Trophoblast cell (in vitro differentiated cells and primary cell): ENCODE data around the gene PAIP2.
"Not testable (repeated sequence)": the region's sequence is repeated elsewhere in the genome, so short reads cannot be mapped to it uniquely, and the experiment has no call there.

Experiments
- DNase-seq, 2 donors: peaks; one replicate each; pipeline ENCODE4 v3.0.0-alpha.2; 2016
- H2AFZ ChIP-seq: 2 replicates; pipeline ENCODE4 v1.6.1; 2013; ENCODE audit warnings: low read length, moderate library complexity, mild to moderate bottlenecking; ENCODE audit not compliant: insufficient read depth, poor library complexity
- H2AK5ac ChIP-seq: 2 replicates; pipeline ENCODE4 v1.6.1; 2013; ENCODE audit warnings: mild to moderate bottlenecking, low read length
- H2BK120ac ChIP-seq: 2 replicates; pipeline ENCODE4 v1.6.1; 2013; ENCODE audit warnings: low read length, mild to moderate bottlenecking, moderate library complexity; ENCODE audit not compliant: insufficient read depth, poor library complexity
- H2BK12ac ChIP-seq: 2 replicates; pipeline ENCODE4 v1.6.1; 2013; ENCODE audit warnings: mild to moderate bottlenecking, low read length, moderate library complexity
- H2BK5ac ChIP-seq: 2 replicates; pipeline ENCODE4 v1.6.1; 2013; ENCODE audit warnings: low read length, low read depth, moderate library complexity, mild to moderate bottlenecking; ENCODE audit not compliant: poor library complexity
- H3K14ac ChIP-seq: 2 replicates; pipeline ENCODE4 v1.6.1; 2013; ENCODE audit warnings: mild to moderate bottlenecking, low read length
- H3K18ac ChIP-seq: 2 replicates; pipeline ENCODE4 v1.6.1; 2013; ENCODE audit warnings: mild to moderate bottlenecking, low read length
- H3K23ac ChIP-seq: 2 replicates; pipeline ENCODE4 v1.6.1; 2013; ENCODE audit warnings: low read length
- H3K27ac ChIP-seq: 2 replicates; pipeline ENCODE4 v1.5.1; 2013; ENCODE audit warnings: low read depth, mild to moderate bottlenecking, inconsistent platforms, low read length, moderate library complexity
- H3K27me3 ChIP-seq: 2 replicates; pipeline ENCODE4 v1.6.1; 2013; ENCODE audit warnings: inconsistent platforms, mild to moderate bottlenecking, low read length, moderate library complexity; ENCODE audit not compliant: insufficient read depth
- H3K36me3 ChIP-seq, 2 experiments: 1 replicate in 1 of 2; 2 replicates in 1 of 2; pipeline ENCODE4 v1.6.1; 2013; ENCODE audit warnings: low read length in 2 of 2, mild to moderate bottlenecking in 2 of 2, moderate library complexity in 1 of 2; ENCODE audit not compliant: insufficient read depth in 2 of 2, control insufficient read depth in 1 of 2
- H3K4ac ChIP-seq: 2 replicates; pipeline ENCODE4 v1.6.1; 2013; ENCODE audit warnings: low read depth, mild to moderate bottlenecking, low read length, moderate library complexity
- H3K4me1 ChIP-seq, 2 experiments: 1 replicate in 1 of 2; 2 replicates in 1 of 2; pipeline ENCODE4 v1.6.1; 2013; ENCODE audit warnings: low read length in 2 of 2, mild to moderate bottlenecking in 2 of 2, moderate library complexity in 1 of 2; ENCODE audit not compliant: insufficient read depth in 2 of 2, control insufficient read depth in 1 of 2
- H3K4me2 ChIP-seq: 2 replicates; pipeline ENCODE4 v1.6.1; 2013; ENCODE audit warnings: inconsistent platforms, mild to moderate bottlenecking, low read length, moderate library complexity
- H3K4me3 ChIP-seq: 2 replicates; pipeline ENCODE4 v1.5.1; 2013; ENCODE audit warnings: mild to moderate bottlenecking, low read depth, low read length, inconsistent platforms
- H3K79me1 ChIP-seq: one replicate; pipeline ENCODE4 v1.6.1; 2013; ENCODE audit warnings: low read length
- H3K79me2 ChIP-seq: 2 replicates; pipeline ENCODE4 v1.6.1; 2013; ENCODE audit warnings: low read length, mild to moderate bottlenecking; ENCODE audit not compliant: control insufficient read depth, insufficient read depth, poor library complexity
- H3K9ac ChIP-seq: 2 replicates; pipeline ENCODE4 v1.6.1; 2013; ENCODE audit warnings: mild to moderate bottlenecking, low read length
- H3K9me3 ChIP-seq: 2 replicates; pipeline ENCODE4 v1.6.1; 2013; ENCODE audit warnings: low read depth, mild to moderate bottlenecking, control low read depth, inconsistent platforms, low read length; ENCODE audit not compliant: insufficient read depth
- H4K12ac ChIP-seq: 2 replicates; pipeline ENCODE4 v1.6.1; 2013; ENCODE audit warnings: low read depth, mild to moderate bottlenecking, low read length, moderate library complexity
- H4K8ac ChIP-seq: 2 replicates; pipeline ENCODE4 v1.6.1; 2013; ENCODE audit warnings: low read depth, mild to moderate bottlenecking, low read length, moderate library complexity
- H4K91ac ChIP-seq: one replicate; pipeline ENCODE4 v1.6.1; 2013; ENCODE audit warnings: low read depth, mild to moderate bottlenecking, low read length, moderate library complexity
- WGBS: extraction: QIAGEN DNeasy Blood & Tissue Kit; methylation state at CpG from one replicate; pipeline ENCODE4 v1.1.7; 2013; ENCODE audit warnings: missing lambda C conversion rate; ENCODE audit not compliant: insufficient read length, insufficient coverage; ENCODE audit errors: extremely low coverage; 5-methylcytosine and 5-hydroxymethylcytosine counted together

Gene PAIP2

GRCh38 chr5:139354186-139354585 is 12.5 kb downstream of the PAIP2 start:
- DNase-seq = no peak
- no peak overlapping the region for H3K4ac ChIP-seq
- no peak overlapping the region for H3K14ac ChIP-seq
- no peak overlapping the region for H2BK5ac ChIP-seq
- H3K79me2 ChIP-seq = peaks cover 6% of the 10 kb centered on the region
- no peaks in the 10 kb centered on the region for H3K4me1 ChIP-seq
- WGBS = no CpG with 5 or more reads among the region's 3 CpGs
- H3K23ac ChIP-seq = no peak overlapping the region
- H3K27ac ChIP-seq = no peak overlapping the region
- no peak overlapping the region for H4K8ac ChIP-seq
- no peak overlapping the region for H2BK120ac ChIP-seq
- H3K36me3 ChIP-seq = peaks cover 6 to 7% of the 10 kb centered on the region in 2 experiments
- no peak overlapping the region for H2AK5ac ChIP-seq
- no peak overlapping the region for H3K4me3 ChIP-seq
- no peaks in the 10 kb centered on the region for H3K79me1 ChIP-seq
- no peak overlapping the region for H2AFZ ChIP-seq
- H4K91ac ChIP-seq = no peak overlapping the region
- no peak overlapping the region for H4K12ac ChIP-seq
- H3K4me2 ChIP-seq = no peak overlapping the region
- no peaks in the 10 kb centered on the region for H3K9me3 ChIP-seq
- no peak overlapping the region for H3K9ac ChIP-seq
- no peak overlapping the region for H3K18ac ChIP-seq
- H2BK12ac ChIP-seq = no peak overlapping the region
- H3K27me3 ChIP-seq = no peaks in the 10 kb centered on the region

GRCh38 chr5:139355900-139356299 is 14.2 kb downstream of the PAIP2 start:
- not testable (repeated sequence) for H3K14ac ChIP-seq, H2AFZ ChIP-seq, H3K27ac ChIP-seq, H3K4me3 ChIP-seq, H3K9me3 ChIP-seq, H4K12ac ChIP-seq, H4K91ac ChIP-seq, H4K8ac ChIP-seq, H3K18ac ChIP-seq, H2BK12ac ChIP-seq, H2BK5ac ChIP-seq, H3K79me1 ChIP-seq, H3K4me2 ChIP-seq, DNase-seq, H3K79me2 ChIP-seq, H2BK120ac ChIP-seq, H2AK5ac ChIP-seq, H3K23ac ChIP-seq, H3K4me1 ChIP-seq, H3K9ac ChIP-seq, H3K27me3 ChIP-seq
- WGBS = no CpG with 5 or more reads among the region's 8 CpGs
- Histone ChIP-seq H3K36me3 (peaks cover 9 to 10% of the 10 kb centered on the region in 2 experiments), H3K4ac (peak overlapping the region; percentile 89)

GRCh38 chr5:139358064-139358463 is 16.4 kb downstream of the PAIP2 start:
- DNase-seq = no peak
- Histone ChIP-seq H3K18ac (no peak overlapping the region), H3K27ac (no peak overlapping the region), H3K36me3 (peaks cover 6 to 10% of the 10 kb centered on the region in 2 experiments), H3K14ac (no peak overlapping the region), H3K9ac (no peak overlapping the region), H2BK12ac (no peak overlapping the region), H2AFZ (no peak overlapping the region), H2BK120ac (no peak overlapping the region), H3K23ac (no peak overlapping the region), H3K79me1 (no peaks in the 10 kb centered on the region), H4K12ac (no peak overlapping the region), H3K79me2 (peaks cover 5% of the 10 kb centered on the region), H3K9me3 (no peaks in the 10 kb centered on the region), H3K27me3 (no peaks in the 10 kb centered on the region), H4K91ac (no peak overlapping the region), H2BK5ac (no peak overlapping the region), H4K8ac (no peak overlapping the region), H2AK5ac (no peak overlapping the region), H3K4ac (peak overlapping the region; percentile 55), H3K4me3 (no peak overlapping the region), H3K4me2 (no peak overlapping the region), H3K4me1 (no peaks in the 10 kb centered on the region)

- Histone ChIP-seq H3K23ac (no peak overlapping the region), H3K14ac (no peak overlapping the region), H4K91ac (no peak overlapping the region)
Observed at GRCh38 chr5:139360384-139360783, 18.7 kb downstream of the PAIP2 start.

More at GRCh38 chr5:139360384-139360783, 18.7 kb downstream of the PAIP2 start:
- Histone ChIP-seq H4K8ac (no peak overlapping the region), H3K4me2 (no peak overlapping the region), H3K36me3 (peaks cover 17 to 19% of the 10 kb centered on the region in 2 experiments), H3K18ac (no peak overlapping the region), H3K79me2 (peaks cover 5% of the 10 kb centered on the region), H3K27me3 (no peaks in the 10 kb centered on the region), H3K9me3 (no peaks in the 10 kb centered on the region), H4K12ac (no peak overlapping the region), H3K4me3 (no peak overlapping the region), H3K4ac (no peak overlapping the region), H3K27ac (no peak overlapping the region), H3K79me1 (no peaks in the 10 kb centered on the region), H2AK5ac (no peak overlapping the region), H2AFZ (no peak overlapping the region), H3K4me1 (no peaks in the 10 kb centered on the region), H2BK5ac (no peak overlapping the region), H2BK12ac (no peak overlapping the region), H3K9ac (no peak overlapping the region), H2BK120ac (no peak overlapping the region)
- no CpG with 5 or more reads among the region's 4 CpGs for WGBS
- DNase-seq = no peak
